Middle frontal gyrus (tissue), 1 donor: ENCODE results near the gene PDZRN4.
A peak's percentile ranks its signal among the peaks of the same experiment; 100 is the strongest.
"Not testable (repeated sequence)": the region's sequence is repeated elsewhere in the genome, so short reads cannot be mapped to it uniquely, and the experiment has no call there.

ENCODE experiments used
- DNase-seq: peaks from one replicate; pipeline ENCODE4 v3.0.0-alpha.2; 2015; ENCODE audit warnings: low spot score; ENCODE audit errors: extremely low spot score

The PDZRN4 gene

DNA sequence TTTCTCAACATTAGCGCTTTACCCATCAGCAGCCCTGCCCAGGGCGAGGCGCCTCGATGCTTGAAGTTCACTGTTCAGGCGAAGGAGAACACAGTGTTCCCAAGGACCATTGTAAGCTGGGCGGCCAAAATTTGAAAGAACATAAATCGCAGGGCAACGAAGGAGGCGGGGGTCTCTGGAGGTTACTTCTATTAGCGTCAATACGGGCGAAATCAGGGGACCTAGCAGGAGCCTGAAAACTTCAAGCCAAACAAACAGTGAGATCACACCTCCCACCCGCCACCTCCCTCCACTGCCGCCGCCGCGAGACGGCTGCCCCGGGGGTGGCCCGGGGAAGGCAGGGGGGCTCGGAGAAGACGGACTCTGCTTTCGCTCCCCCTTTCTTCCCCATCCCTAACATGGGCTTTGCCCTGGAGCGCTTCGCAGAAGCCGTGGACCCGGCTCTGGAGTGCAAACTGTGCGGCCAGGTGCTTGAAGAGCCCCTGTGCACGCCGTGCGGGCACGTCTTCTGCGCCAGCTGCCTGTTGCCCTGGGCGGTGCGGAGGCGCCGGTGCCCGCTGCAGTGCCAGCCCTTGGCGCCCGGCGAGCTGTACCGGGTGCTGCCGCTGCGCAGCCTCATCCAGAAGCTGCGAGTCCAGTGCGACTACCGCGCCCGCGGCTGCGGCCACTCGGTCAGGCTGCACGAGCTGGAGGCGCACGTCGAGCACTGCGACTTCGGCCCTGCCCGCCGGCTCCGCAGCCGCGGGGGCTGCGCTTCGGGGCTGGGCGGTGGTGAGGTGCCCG, at the start of gene PDZRN4:
TSS of gene PDZRN4 (plus strand) at position 263 of the 783 bp plus-strand sequence.
- DNase-seq = no peak

- no peak for DNase-seq
Measured at GRCh38 chr12:41140117-41140516, 48.0 kb upstream of the PDZRN4 start.

DNA sequence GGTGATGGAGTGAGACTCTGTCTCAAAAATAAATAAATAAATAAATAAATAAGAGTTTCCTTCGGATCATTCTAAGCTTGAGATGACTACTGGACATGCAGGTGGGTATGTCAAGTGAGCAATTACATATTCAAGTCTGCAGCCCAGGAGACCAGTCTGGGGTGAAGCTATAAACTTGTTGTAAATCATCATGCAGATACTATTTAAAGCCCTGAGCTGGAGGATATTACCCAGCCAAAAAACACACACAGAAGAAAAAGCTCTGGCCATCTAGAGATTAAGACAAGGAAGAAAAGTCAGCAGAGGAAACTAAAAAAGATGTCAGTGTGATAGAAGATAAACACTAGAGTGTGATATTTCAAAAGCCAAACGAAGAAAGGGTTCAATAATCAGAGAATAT, 47.0 kb upstream of the PDZRN4 start:
- DNase-seq = no peak

DNA sequence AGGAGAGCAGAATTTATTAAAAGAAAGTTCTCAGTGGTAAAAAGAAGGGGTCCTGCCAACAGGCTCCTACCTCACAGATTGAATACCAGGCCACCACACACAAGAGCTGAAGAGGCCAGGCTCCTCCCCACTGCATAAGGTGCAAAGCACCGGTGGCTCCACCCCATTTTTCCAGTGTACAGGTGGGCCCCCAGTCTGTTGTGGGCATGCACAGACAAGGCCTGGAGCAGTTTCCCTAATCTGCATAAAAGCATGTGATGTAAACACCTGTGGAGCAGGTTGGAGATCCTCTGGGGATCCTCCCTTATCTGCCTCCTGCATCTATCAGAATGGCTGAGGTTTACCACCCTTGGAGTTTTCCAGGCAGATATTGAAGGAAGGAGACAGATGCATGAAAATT, 45.7 kb upstream of the PDZRN4 start:
- no peak for DNase-seq

GRCh38 chr12:41151793-41152192, 36.3 kb upstream of the PDZRN4 start:
- no peak for DNase-seq

- DNase-seq = no peak
Measured at GRCh38 chr12:41162461-41162860, 25.7 kb upstream of the PDZRN4 start.

DNA sequence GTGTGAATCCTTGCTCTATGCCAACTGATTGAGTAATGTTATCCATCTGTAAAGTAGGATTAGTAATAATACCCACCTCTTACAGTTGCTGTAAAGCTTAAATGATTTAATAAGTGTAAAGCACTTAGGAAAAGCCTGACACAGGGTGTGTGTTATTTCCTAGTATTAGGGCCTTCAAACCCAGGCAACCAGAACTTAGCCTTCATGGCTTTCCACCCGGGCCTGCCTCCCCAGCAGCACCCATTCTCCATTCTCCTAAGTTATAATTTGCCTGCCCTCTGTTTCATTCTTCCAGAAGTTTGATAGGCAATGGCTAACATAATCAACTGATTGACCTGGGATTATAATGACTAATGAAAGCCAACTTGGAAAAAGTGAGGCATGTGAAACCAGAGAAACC, 20.4 kb upstream of the PDZRN4 start:
- DNase-seq = no peak

DNA sequence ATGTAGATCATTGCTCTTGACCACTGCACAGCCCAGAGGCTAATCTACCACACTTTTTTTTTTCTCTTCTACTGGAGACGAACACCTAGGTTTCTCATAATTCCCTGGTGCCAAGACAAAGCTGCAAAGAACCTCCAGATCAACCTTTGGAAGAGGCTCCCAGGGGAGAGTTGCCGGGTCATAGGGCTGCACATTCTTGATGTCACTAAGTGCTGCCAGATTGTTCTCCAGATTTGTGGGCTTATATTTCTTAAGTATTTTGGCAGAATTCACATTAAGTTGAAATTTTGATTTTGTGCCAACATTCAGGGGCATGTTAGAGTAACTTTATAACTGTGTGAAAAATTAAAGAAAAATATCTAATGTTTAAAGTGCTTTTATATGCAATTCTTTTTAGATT, 13.5 kb upstream of the PDZRN4 start:
- DNase-seq = no peak

DNA sequence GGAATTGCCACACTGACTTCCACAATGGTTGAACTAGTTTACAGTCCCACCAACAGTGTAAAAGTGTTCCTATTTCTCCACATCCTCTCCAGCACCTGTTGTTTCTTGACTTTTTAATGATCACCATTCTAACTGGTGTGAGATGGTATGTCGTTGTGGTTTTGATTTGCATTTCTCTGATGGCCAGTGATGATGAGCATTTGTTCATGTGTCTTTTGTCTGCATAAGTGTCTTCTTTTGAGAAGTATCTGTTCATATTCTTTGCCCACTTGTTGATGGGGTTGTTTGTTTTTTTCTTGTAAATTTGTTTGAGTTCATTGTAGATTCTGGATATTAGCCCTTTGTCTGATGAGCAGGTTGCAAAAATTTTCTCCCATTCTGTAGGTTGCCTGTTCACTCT, 8.6 kb upstream of the PDZRN4 start:
- not testable (repeated sequence) for DNase-seq

- no peak for DNase-seq
Measured at GRCh38 chr12:41184864-41185263, 3.3 kb upstream of the PDZRN4 start.

DNA sequence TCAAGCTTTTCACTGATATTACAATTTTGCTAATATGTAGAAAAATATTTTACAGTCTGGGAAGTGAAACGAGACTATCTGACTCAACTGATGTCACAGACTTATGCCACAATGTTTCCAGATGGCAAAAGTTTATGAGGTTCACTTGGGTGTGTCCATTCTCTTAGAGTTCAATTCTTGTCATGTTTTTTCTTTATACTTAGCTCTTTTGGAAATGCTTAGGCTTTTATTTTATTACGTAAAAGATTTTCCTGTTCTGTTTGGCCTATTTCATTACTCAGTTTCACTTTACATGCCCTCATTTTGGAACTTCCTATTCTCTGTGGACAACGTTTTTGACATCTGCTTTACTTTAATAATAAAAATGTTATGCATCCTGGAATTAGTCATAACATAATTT, 2.1 kb upstream of the PDZRN4 start:
- no peak for DNase-seq

- no peak for DNase-seq
Measured at GRCh38 chr12:41188841-41189394, 798 bp downstream of the PDZRN4 start.

- DNase-seq = peak; percentile 14
Measured at GRCh38 chr12:41189395-41190251, 1.5 kb downstream of the PDZRN4 start.

- DNase-seq = no peak
Measured at GRCh38 chr12:41190338-41190737, 2.2 kb downstream of the PDZRN4 start.

DNA sequence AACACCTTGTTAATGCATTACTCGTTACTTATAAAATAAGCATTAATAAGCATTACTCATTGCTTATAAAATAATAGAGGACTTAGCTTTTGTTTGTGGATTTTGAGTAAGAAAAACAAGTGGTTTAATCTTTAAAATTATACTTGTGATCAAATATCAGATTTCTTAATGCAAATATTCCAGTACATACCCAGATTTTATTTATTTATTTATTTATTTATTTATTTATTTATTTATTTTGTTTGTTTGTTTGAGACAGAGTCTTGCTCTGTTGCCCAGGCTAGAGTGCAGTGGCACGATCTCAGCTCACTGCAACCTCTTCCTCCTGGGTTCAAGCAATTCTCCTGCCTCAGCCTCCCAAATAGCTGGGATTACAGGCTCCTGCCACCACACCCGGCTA, 3.4 kb downstream of the PDZRN4 start:
- not testable (repeated sequence) for DNase-seq

DNA sequence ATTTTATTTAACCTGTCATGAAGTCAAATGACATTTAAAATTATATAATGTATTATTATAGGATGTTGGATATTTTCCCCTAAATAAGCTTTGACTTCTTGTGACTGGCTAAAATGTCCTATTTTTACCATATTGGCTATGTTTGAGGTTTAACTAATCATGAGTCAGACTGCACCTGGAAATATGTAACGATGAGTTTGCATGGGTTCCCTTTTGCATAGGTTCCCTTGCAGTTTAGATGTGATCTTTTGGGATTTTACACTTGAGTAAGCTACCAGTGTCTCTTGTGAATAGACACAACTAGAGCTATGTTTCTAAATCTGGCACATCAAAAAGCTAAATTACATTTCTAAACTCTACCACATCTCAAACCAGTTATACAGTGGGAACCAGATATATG, 5.2 kb downstream of the PDZRN4 start:
- no peak for DNase-seq

DNA sequence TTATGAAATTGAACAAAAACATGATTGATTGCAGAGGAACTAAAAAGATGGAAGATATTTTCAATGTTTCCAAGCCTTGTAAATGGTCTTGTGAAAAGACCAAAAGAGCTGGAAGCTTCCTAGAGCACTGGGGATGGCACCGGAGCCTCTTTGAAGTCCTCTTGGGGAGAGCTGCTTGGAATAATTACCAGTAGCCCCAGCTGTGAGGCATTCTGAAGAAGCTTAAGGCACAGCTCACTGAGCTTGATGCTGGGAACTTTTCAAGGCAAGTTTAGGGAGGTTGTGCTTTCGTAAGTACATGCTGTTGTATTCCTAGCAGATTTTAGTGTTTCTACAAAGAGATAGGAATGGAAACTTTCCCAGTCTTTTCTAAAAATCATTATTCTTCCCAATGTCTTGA, 13.9 kb downstream of the PDZRN4 start:
- no peak for DNase-seq

DNA sequence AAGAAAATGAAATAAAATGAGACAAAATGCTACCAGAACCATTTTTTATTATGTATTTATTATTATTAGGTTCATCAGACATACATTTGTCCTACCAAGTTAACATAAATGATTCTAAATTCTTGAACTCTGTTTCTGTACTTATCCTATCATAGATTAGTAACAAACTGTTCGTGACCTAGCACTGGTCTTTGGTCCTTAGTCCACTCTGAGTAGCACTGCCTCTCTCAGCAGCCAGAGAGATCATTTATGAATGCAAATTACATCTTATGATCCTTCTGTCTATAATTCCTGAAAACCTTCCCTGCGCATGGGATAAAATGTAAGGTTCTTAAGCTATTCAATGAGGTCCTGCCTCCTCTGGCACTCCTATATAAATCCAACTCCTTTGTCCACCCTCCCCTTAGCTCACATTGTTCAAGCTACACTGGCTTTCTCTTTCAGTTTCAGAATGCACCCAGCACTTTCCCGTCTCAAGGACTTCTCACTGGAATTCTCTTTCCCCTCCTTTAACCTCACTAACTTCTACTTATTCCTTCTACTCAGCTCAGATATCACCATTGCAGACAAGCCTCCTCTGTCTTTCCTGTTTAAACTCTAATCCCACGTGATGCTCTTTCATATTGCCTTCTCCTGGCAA, 17.1 kb downstream of the PDZRN4 start:
- no peak for DNase-seq

- DNase-seq = no peak
Measured at GRCh38 chr12:41206298-41206697, 18.2 kb downstream of the PDZRN4 start.

GRCh38 chr12:41211448-41211847, 23.3 kb downstream of the PDZRN4 start:
- DNase-seq = no peak

DNA sequence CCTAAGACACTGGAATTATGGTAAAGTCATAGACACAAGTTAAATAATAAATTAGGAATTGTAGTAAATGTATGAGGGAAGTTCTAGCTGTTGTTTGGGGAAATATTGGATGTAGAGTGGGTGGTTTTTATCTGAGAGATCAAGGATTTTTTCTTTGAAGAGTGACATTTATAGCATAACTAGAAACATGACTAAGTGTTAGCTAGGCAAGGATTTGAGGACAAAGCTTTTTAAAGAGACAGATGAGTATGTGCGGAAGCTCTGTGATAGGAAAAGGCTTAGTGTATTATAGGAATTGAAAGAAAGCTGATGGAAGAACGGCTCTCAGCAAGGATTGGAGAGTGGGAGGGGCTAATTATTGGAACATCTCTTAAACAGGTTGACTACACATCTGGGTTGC, 24.5 kb downstream of the PDZRN4 start:
- DNase-seq = no peak

- peak; percentile 15 for DNase-seq
Measured at GRCh38 chr12:41213107-41213506, 25.0 kb downstream of the PDZRN4 start.
